Prostate gland (tissue), 2 donors: Measurements from ENCODE around the gene OSBPL8. TPM values are rescaled to one million over a fixed set of nuclear protein-coding genes. Genes with fewer than 3 reads are reported as not detected.

Experiments used
- DNase-seq: peaks from one replicate; pipeline ENCODE4 v3.0.0-alpha.2; 2019; ENCODE audit warnings: low spot score
- H3K27ac ChIP-seq, 2 donors: fragments of 200-600 bp; sonication (generic); 2 replicates each; pipeline ENCODE4 v1.5.1; 2017 to 2019
- H3K27me3 ChIP-seq: fragments of 200-600 bp; sonication (generic); replicated peaks from 2 replicates; pipeline ENCODE4 v1.5.1; 2019; ENCODE audit not compliant: insufficient read depth
- H3K36me3 ChIP-seq, 2 donors: fragments of 200-600 bp; sonication (generic); 1 replicate in 1 of 2; 2 replicates in 1 of 2; pipeline versions ENCODE4 v1.5.1 to v1.8.1; 2017 to 2019
- H3K4me1 ChIP-seq: fragments of 200-600 bp; sonication (generic); replicated peaks from 2 replicates; pipeline ENCODE4 v1.5.1; 2019
- H3K4me3 ChIP-seq, 2 donors: fragments of 200-600 bp; sonication (generic); 2 replicates each; pipeline ENCODE4 v1.5.1; 2017 to 2019
- H3K9me3 ChIP-seq: fragments of 200-600 bp; sonication (generic); 2 replicates; pipeline ENCODE4 v1.5.1; 2017
- CTCF ChIP-seq, 4 experiments: fragments of 200-600 bp in 2 of 4; fragments of 450-650 bp in 2 of 4; sonication (generic) in 2 of 4; IDR thresholded peaks; 1 replicate in 3 of 4; 2 replicates in 1 of 4; pipeline ENCODE4 v1.5.1; 2016 to 2019; ENCODE audit warnings: antibody characterized with exemption in 4 of 4, mild to moderate bottlenecking in 2 of 4, moderate library complexity in 2 of 4
- POLR2A ChIP-seq: fragments of 450-650 bp; IDR thresholded peaks from one replicate; pipeline ENCODE4 v1.6.1; 2016; ENCODE audit warnings: antibody characterized with exemption, mild to moderate bottlenecking
- POLR2AphosphoS5 ChIP-seq: sonication (generic); formaldehyde crosslinking; IDR thresholded peaks from one replicate; pipeline ENCODE4 v1.6.1; 2017; ENCODE audit warnings: antibody characterized with exemption
- WGBS: methylation state at CpG from one replicate; pipeline ENCODE4 v1.1.5; 2018; 5-methylcytosine and 5-hydroxymethylcytosine counted together
- intact Hi-C: fragments of 100-400 bp; cut with DNase I; formaldehyde crosslinking; loops from one replicate; pipeline ENCODE4 v1.14.2; 2022
- total RNA-seq, 2 donors: library from RNA; depleted of rRNA; stranded (reverse); fragments of >200 nt; gene quantifications; one replicate each; pipeline ENCODE4 v1.1.0, GENCODE V29; 2016

The OSBPL8 gene
- total RNA-seq, 2 donors from 2014 or later: 50.6 to 54.2 TPM

DNA sequence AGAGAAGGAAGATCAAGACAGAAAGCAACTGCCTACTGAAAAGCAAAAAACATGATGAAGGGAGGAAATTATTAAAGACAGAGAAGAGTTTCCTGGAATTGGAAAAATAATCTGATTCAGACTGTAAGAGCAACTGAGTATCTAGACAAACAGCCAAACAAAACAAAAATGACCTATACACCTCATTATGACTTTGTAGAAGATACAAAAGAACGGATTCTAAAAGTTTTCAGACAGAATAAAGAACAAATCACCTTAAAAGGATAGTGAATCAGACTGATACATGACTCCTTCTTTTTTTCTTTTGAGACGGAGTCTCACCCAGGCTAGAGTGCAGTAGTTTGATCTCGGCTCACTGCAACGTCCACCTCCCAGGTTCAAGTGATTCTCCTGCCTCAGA, 10.4 kb downstream of the OSBPL8 start:
- Histone ChIP-seq H3K36me3 (no peaks in the 10 kb centered on the region), H3K4me3 (no peak overlapping the region), H3K9me3 (no peaks in the 10 kb centered on the region), H3K4me1 (no peaks in the 10 kb centered on the region), H3K27ac (no peak overlapping the region), H3K27me3 (no peaks in the 10 kb centered on the region)
- no peak for DNase-seq
- WGBS: 81% methylated on average over 4 of the region's 4 CpGs
- TF ChIP-seq POLR2A: no peak
- intact Hi-C loops: no loop called here

- 84% methylated on average over 3 of the region's 3 CpGs for WGBS
Observed at GRCh38 chr12:76548222-76548837, 11.2 kb downstream of the OSBPL8 start.

DNA sequence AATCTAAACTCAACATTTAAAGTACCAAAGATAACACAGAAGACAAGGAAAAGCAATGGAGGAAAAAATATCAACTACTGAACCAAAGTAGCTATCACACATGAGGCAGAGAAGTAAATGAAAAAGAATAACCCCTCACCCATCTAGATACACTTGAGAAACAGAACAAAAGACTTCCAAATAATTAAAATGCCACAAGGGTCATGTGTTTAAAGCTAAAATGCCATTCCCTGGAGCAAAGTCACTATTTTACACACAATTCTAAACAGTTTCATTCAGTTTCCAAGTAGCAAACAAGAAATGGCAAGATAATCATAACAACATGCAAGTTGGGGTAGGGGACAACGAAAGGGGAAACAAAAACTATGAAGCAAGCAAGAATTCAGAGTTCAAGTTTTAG, 12.0 kb downstream of the OSBPL8 start:
- Histone ChIP-seq H3K4me1 (no peaks in the 10 kb centered on the region), H3K9me3 (no peaks in the 10 kb centered on the region), H3K36me3 (no peaks in the 10 kb centered on the region), H3K4me3 (no peak overlapping the region), H3K27ac (no peak overlapping the region), H3K27me3 (no peaks in the 10 kb centered on the region)
- 80% methylated on average over 1 of the region's 1 CpG for WGBS
- intact Hi-C loops: no loop called here
- DNase-seq: no peak
- no peak for TF ChIP-seq POLR2AphosphoS5
- no peak for TF ChIP-seq CTCF (IDR thresholded peaks at IDR 0.05)
- TF ChIP-seq POLR2A: no peak

More at GRCh38 chr12:76548222-76548837, 11.2 kb downstream of the OSBPL8 start:
- intact Hi-C loops: no loop called here
- no peak for DNase-seq
- no peak overlapping the region for H3K27ac ChIP-seq
- no peak overlapping the region for H3K4me3 ChIP-seq
- no peaks in the 10 kb centered on the region for H3K4me1 ChIP-seq
- no peaks in the 10 kb centered on the region for H3K36me3 ChIP-seq
- no peaks in the 10 kb centered on the region for H3K27me3 ChIP-seq
- TF ChIP-seq POLR2A: no peak
- TF ChIP-seq POLR2AphosphoS5: no peak
- TF ChIP-seq CTCF (IDR thresholded peaks at IDR 0.05): no peak
- H3K9me3 ChIP-seq: no peaks in the 10 kb centered on the region

GRCh38 chr12:76546889-76547288, 12.7 kb downstream of the OSBPL8 start:
- 37% methylated on average over 3 of the region's 3 CpGs for WGBS
- H3K27me3 ChIP-seq: no peaks in the 10 kb centered on the region

GRCh38 chr12:76545486-76545885, 14.1 kb downstream of the OSBPL8 start:
- 98% methylated on average over 1 of the region's 1 CpG for WGBS
- intact Hi-C loops: no loop called here
- no peak overlapping the region for H3K27ac ChIP-seq

More at GRCh38 chr12:76546889-76547288, 12.7 kb downstream of the OSBPL8 start:
- Histone ChIP-seq H3K4me3 (no peak overlapping the region), H3K36me3 (no peaks in the 10 kb centered on the region), H3K9me3 (no peaks in the 10 kb centered on the region), H3K27ac (no peak overlapping the region), H3K4me1 (no peaks in the 10 kb centered on the region)
- no peak for DNase-seq
- intact Hi-C loops: no loop called here
- no peak for TF ChIP-seq POLR2A
- TF ChIP-seq POLR2AphosphoS5: no peak
- TF ChIP-seq CTCF (IDR thresholded peaks at IDR 0.05): no peak

More at GRCh38 chr12:76545486-76545885, 14.1 kb downstream of the OSBPL8 start:
- Histone ChIP-seq H3K36me3 (no peaks in the 10 kb centered on the region), H3K27me3 (no peaks in the 10 kb centered on the region), H3K9me3 (no peaks in the 10 kb centered on the region), H3K4me3 (no peak overlapping the region), H3K4me1 (no peaks in the 10 kb centered on the region)
- no peak for TF ChIP-seq POLR2A
- no peak for TF ChIP-seq CTCF (IDR thresholded peaks at IDR 0.05)
- no peak for TF ChIP-seq POLR2AphosphoS5
- DNase-seq: no peak
